H9 (cell line): Measurements from ENCODE around the gene COL4A6. TPM values are rescaled to one million over a fixed set of nuclear protein-coding genes. Genes with fewer than 3 reads are reported as not detected.

Experiments used
- DNase-seq: peaks from one replicate; pipeline ENCODE4 v3.0.0-alpha.2; 2017
- H2AFZ ChIP-seq: one replicate; pipeline ENCODE4 v1.6.1; 2013; ENCODE audit warnings: mild to moderate bottlenecking, low read length, control low read depth, moderate library complexity
- H2AK5ac ChIP-seq: 2 replicates; pipeline ENCODE4 v1.6.1; 2013; ENCODE audit warnings: low read length, control low read depth, mixed read lengths; ENCODE audit not compliant: insufficient read length
- H2BK120ac ChIP-seq: one replicate; pipeline ENCODE4 v1.6.1; 2013; ENCODE audit warnings: low read depth, mild to moderate bottlenecking, low read length, control low read depth, inconsistent platforms; ENCODE audit not compliant: poor library complexity, severe bottlenecking
- H2BK12ac ChIP-seq: 2 replicates; pipeline ENCODE4 v1.6.1; 2013; ENCODE audit warnings: low read length, control low read depth, mixed read lengths, low read depth; ENCODE audit not compliant: insufficient read length
- H2BK15ac ChIP-seq: 2 replicates; pipeline ENCODE4 v1.6.1; 2013; ENCODE audit warnings: low read depth, low read length, control low read depth
- H2BK20ac ChIP-seq: one replicate; pipeline ENCODE4 v1.6.1; 2013; ENCODE audit warnings: low read depth, mild to moderate bottlenecking, low read length, control low read depth, inconsistent platforms; ENCODE audit not compliant: poor library complexity, severe bottlenecking
- H2BK5ac ChIP-seq: 2 replicates; pipeline ENCODE4 v1.6.1; 2013; ENCODE audit warnings: low read length, control low read depth, mixed read lengths; ENCODE audit not compliant: insufficient read length
- H3K14ac ChIP-seq: 2 replicates; pipeline ENCODE4 v1.6.1; 2013; ENCODE audit warnings: low read length, control low read depth; ENCODE audit not compliant: insufficient read depth
- H3K18ac ChIP-seq: 2 replicates; pipeline ENCODE4 v1.6.1; 2013; ENCODE audit warnings: low read depth, mild to moderate bottlenecking, mixed read lengths, low read length, control low read depth; ENCODE audit not compliant: insufficient read length
- H3K23ac ChIP-seq: 2 replicates; pipeline ENCODE4 v1.6.1; 2013; ENCODE audit warnings: low read length, control low read depth, mixed read lengths, low read depth; ENCODE audit not compliant: insufficient read length
- H3K23me2 ChIP-seq: 2 replicates; pipeline ENCODE4 v1.6.1; 2013; ENCODE audit warnings: low read depth, mild to moderate bottlenecking, mixed read lengths, low read length, control low read depth; ENCODE audit not compliant: insufficient read length, poor library complexity, severe bottlenecking
- H3K27ac ChIP-seq: 2 replicates; pipeline ENCODE4 v1.5.1; 2013; ENCODE audit warnings: low read length, control low read depth, mixed read lengths, low read depth; ENCODE audit not compliant: insufficient read length
- H3K27me3 ChIP-seq: 2 replicates; pipeline ENCODE4 v1.6.1; 2013; ENCODE audit warnings: low read length, control low read depth, inconsistent platforms; ENCODE audit not compliant: insufficient read depth
- H3K4ac ChIP-seq: 2 replicates; pipeline ENCODE4 v1.6.1; 2013; ENCODE audit warnings: low read depth, mild to moderate bottlenecking, control low read depth, inconsistent platforms, low read length, moderate library complexity
- H3K4me1 ChIP-seq: 2 replicates; pipeline ENCODE4 v1.6.1; 2013; ENCODE audit warnings: low read length, control low read depth, inconsistent platforms; ENCODE audit not compliant: insufficient read depth
- H3K4me2 ChIP-seq: 2 replicates; pipeline ENCODE4 v1.6.1; 2013; ENCODE audit warnings: low read length, control low read depth, mixed read lengths; ENCODE audit not compliant: insufficient read length, insufficient read depth
- H3K56ac ChIP-seq: 2 replicates; pipeline ENCODE4 v1.6.1; 2013; ENCODE audit warnings: low read depth, mild to moderate bottlenecking, mixed read lengths, low read length, control low read depth; ENCODE audit not compliant: insufficient read length
- H3K79me1 ChIP-seq: 2 replicates; pipeline ENCODE4 v1.6.1; 2013; ENCODE audit warnings: low read depth, mild to moderate bottlenecking, moderate library complexity, low read length, control low read depth, inconsistent platforms; ENCODE audit not compliant: insufficient read depth, poor library complexity, severe bottlenecking
- H3K79me2 ChIP-seq: 2 replicates; pipeline ENCODE4 v1.6.1; 2013; ENCODE audit warnings: low read length, control low read depth, inconsistent platforms; ENCODE audit not compliant: insufficient read depth
- H3K9ac ChIP-seq: 2 replicates; pipeline ENCODE4 v1.6.1; 2013; ENCODE audit warnings: low read length, control low read depth, mixed read lengths; ENCODE audit not compliant: insufficient read length; ENCODE audit errors: extremely low read depth
- H3K9me3 ChIP-seq: one replicate; pipeline ENCODE4 v1.6.1; 2013; ENCODE audit warnings: low read depth, low read length, inconsistent platforms; ENCODE audit not compliant: control insufficient read depth
- H3T11ph ChIP-seq: one replicate; pipeline ENCODE4 v1.6.1; 2013; ENCODE audit warnings: mild to moderate bottlenecking, low read length, control low read depth, inconsistent platforms
- H4K20me1 ChIP-seq: one replicate; pipeline ENCODE4 v1.6.1; 2013; ENCODE audit not compliant: control insufficient read depth, insufficient read length, insufficient read depth
- H4K5ac ChIP-seq: 2 replicates; pipeline ENCODE4 v1.6.1; 2013; ENCODE audit warnings: low read depth, mild to moderate bottlenecking, mixed read lengths, low read length, control low read depth; ENCODE audit not compliant: insufficient read length
- H4K8ac ChIP-seq: replicated peaks from 2 replicates; pipeline ENCODE4 v1.6.1; 2013; ENCODE audit warnings: low read length, control low read depth, mixed read lengths, low read depth; ENCODE audit not compliant: insufficient read length
- H4K91ac ChIP-seq: 2 replicates; pipeline ENCODE4 v1.6.1; 2013; ENCODE audit warnings: low read depth, mild to moderate bottlenecking, moderate library complexity, mixed read lengths, low read length, control low read depth; ENCODE audit not compliant: insufficient read length
- H3K27ac Mint-ChIP-seq, 3 experiments: 2 replicates in 2 of 3; 3 replicates in 1 of 3; pipeline ENCODE4 v1.8.0; 2020 to 2021; ENCODE audit warnings: mixed read lengths in 3 of 3, mild to moderate bottlenecking in 1 of 3, moderate library complexity in 1 of 3
- H3K27me3 Mint-ChIP-seq: 2 replicates; pipeline ENCODE4 v1.8.0; 2021; ENCODE audit warnings: low read depth, mild to moderate bottlenecking, moderate library complexity, mixed read lengths
- H3K36me3 Mint-ChIP-seq, 3 experiments: 2 replicates in 2 of 3; 3 replicates in 1 of 3; pipeline ENCODE4 v1.8.0; 2020 to 2021; ENCODE audit warnings: low read depth in 3 of 3, mixed read lengths in 3 of 3; ENCODE audit not compliant: insufficient read depth in 1 of 3
- H3K4me1 Mint-ChIP-seq, 2 experiments: 2 replicates each; pipeline ENCODE4 v1.8.0; 2020; ENCODE audit warnings: mixed read lengths in 2 of 2
- H3K4me3 Mint-ChIP-seq, 2 experiments: 2 replicates in 1 of 2; 3 replicates in 1 of 2; pipeline ENCODE4 v1.8.0; 2020 to 2021; ENCODE audit warnings: mild to moderate bottlenecking in 2 of 2, mixed read lengths in 2 of 2, moderate library complexity in 1 of 2
- H3K9me3 Mint-ChIP-seq, 2 experiments: 2 replicates in 1 of 2; 3 replicates in 1 of 2; pipeline ENCODE4 v1.8.0; 2020; ENCODE audit warnings: mild to moderate bottlenecking in 2 of 2, mixed read lengths in 2 of 2, moderate library complexity in 1 of 2
- CTCF ChIP-seq: fragments of 200-600 bp; sonication (generic); conservative IDR thresholded peaks from 3 replicates; pipeline ENCODE4 v1.8.0; 2021; ENCODE audit warnings: antibody characterized with exemption, mild to moderate bottlenecking
- WGBS: extraction: QIAGEN DNeasy Blood & Tissue Kit; methylation state at CpG from one replicate; pipeline ENCODE4 v1.1.7; 2013; ENCODE audit warnings: missing lambda C conversion rate, low lambda C conversion rate, mixed read lengths; ENCODE audit not compliant: insufficient read length; ENCODE audit errors: extremely low coverage; 5-methylcytosine and 5-hydroxymethylcytosine counted together
- total RNA-seq: library from RNA; stranded (reverse); gene quantifications from 2 replicates; pipeline ENCODE4 v1.2.1, GENCODE V29; 2021

COL4A6 gene
- total RNA-seq, 1 experiment from 2014 or later, result 16.7 TPM

DNA sequence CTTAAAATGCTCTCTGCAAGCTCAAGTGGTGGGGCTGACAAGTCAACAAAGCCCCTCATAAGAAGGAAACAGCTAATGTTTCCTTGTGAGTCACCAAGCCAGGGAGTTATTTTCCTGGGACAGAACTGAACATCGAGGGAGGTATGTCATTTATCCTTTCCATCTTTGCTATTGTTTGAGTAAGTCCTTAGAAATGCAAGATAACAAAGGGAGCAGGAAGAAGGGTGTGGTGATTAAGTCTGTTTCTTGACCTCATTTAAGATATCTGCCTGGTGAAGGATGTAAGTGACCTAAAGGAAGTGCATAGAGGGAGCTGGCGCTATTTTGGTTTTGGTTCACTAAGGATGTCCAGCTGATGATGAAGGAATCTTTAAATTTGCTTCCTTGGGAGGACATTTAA lies 306.8 kb downstream of the COL4A6 start:
- Histone ChIP-seq H3K23ac (no peak overlapping the region), H3K9me3 (no peaks in the 10 kb centered on the region), H4K91ac (no peak overlapping the region), H3K18ac (no peak overlapping the region), H2AFZ (no peak overlapping the region), H3K79me1 (no peaks in the 10 kb centered on the region), H2BK120ac (no peak overlapping the region), H3K27me3 (no peaks in the 10 kb centered on the region; the same call in 1 of the 2 replicates), H3K14ac (no peak overlapping the region), H4K8ac (no peak overlapping the region), H3K4me2 (no peak overlapping the region), H3K9ac (no peak overlapping the region), H3K4me1 (peaks cover 7% of the 10 kb centered on the region; the same call in 1 of the 2 replicates), H4K20me1 (no peaks in the 10 kb centered on the region), H3K56ac (no peak overlapping the region), H3T11ph (no peak overlapping the region), H2BK15ac (no peak overlapping the region), H4K5ac (no peak overlapping the region), H2AK5ac (no peak overlapping the region), H2BK12ac (no peak overlapping the region), H2BK20ac (no peak overlapping the region), H2BK5ac (no peak overlapping the region), H3K27ac (no peak overlapping the region), H3K79me2 (no peaks in the 10 kb centered on the region), H3K4ac (no peak overlapping the region), H3K23me2 (no peaks in the 10 kb centered on the region)
- Mint-ChIP-seq H3K36me3 (no peaks in the 10 kb centered on the region; a peak in 2 of 7 replicates), H3K4me3 (no peak overlapping the region), H3K27ac (no peak overlapping the region), H3K4me1 (peaks cover 16 to 18% of the 10 kb centered on the region in 2 experiments), H3K27me3 (no peaks in the 10 kb centered on the region; the same call in 1 of the 2 replicates), H3K9me3 (no peaks in the 10 kb centered on the region)
- no CpG with 5 or more reads among the region's 2 CpGs for WGBS
- no peak for TF ChIP-seq CTCF
- DNase-seq, result no peak
